HG03103 (cell line): ENCODE data around the gene HCN3.
A peak's percentile ranks its signal among the peaks of the same experiment; 100 is the strongest.
"Not testable (repeated sequence)": the region's sequence is repeated elsewhere in the genome, so short reads cannot be mapped to it uniquely, and the experiment has no call there.

Experiments used
- ATAC-seq: cut with Tn5 transposase; IDR thresholded peaks from one replicate; pipeline ENCODE4 v1.9.1; 2021; ENCODE audit warnings: low read depth; ENCODE audit not compliant: unreplicated experiment

The HCN3 gene

DNA sequence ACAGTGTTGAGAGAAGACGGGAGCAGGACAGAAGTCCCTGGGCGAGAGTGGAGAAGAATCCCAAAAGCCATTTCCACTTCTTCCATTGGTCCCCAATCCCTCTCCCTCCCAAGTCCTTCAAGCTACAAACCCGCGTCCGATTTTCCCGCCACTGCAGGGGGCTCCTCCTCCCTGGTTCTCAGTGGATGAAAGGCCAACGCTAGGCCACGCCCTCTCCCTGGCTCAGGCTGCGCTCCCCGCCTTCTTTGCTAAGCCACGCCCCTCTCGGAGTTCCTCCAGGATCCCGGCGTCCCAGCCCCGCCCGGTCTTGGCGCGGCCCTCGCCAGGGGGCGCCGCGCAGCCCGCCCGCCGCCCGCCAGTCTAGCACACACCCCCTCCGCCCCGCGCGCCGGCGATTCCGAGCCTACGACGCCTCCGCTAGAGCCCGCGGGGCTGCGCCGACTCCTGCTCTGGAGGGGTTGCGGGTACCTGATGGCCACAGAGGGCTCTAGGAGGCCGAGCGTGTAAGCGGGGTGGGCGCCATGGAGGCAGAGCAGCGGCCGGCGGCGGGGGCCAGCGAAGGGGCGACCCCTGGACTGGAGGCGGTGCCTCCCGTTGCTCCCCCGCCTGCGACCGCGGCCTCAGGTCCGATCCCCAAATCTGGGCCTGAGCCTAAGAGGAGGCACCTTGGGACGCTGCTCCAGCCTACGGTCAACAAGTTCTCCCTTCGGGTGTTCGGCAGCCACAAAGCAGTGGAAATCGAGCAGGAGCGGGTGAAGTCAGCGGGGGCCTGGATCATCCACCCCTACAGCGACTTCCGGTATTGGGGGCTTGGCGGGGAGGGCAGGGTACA lies at the start of gene HCN3:
Gene HCN3, plus strand, starts transcription at position 394 of the 832 bp plus-strand sequence. Its CDS starts 128 bp downstream, at position 522.
- ATAC-seq: peak; percentile 46

GRCh38 chr1:155228096-155228427 lies 49.2 kb upstream of the HCN3 start:
- ATAC-seq: no peak

DNA sequence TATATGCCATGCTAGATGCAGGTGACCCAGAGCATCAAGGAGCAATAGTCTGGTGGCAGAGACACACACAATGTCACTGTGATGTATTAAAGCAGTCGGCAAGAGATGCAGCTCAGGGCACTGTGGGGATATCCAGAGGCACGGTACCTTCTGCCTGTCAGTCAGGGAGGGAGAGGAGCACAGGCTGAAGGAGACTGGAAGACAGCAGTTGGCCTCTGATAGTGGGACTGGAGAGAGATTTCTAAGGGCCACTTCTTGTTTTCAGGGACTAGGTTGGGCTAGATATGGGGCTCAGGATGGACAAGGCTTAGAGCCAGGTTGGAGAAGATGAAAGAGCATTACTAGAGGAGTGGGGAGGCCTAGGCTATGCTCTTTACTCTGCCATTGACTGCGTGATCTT lies 46.0 kb upstream of the HCN3 start:
- ATAC-seq: not testable (repeated sequence)

DNA sequence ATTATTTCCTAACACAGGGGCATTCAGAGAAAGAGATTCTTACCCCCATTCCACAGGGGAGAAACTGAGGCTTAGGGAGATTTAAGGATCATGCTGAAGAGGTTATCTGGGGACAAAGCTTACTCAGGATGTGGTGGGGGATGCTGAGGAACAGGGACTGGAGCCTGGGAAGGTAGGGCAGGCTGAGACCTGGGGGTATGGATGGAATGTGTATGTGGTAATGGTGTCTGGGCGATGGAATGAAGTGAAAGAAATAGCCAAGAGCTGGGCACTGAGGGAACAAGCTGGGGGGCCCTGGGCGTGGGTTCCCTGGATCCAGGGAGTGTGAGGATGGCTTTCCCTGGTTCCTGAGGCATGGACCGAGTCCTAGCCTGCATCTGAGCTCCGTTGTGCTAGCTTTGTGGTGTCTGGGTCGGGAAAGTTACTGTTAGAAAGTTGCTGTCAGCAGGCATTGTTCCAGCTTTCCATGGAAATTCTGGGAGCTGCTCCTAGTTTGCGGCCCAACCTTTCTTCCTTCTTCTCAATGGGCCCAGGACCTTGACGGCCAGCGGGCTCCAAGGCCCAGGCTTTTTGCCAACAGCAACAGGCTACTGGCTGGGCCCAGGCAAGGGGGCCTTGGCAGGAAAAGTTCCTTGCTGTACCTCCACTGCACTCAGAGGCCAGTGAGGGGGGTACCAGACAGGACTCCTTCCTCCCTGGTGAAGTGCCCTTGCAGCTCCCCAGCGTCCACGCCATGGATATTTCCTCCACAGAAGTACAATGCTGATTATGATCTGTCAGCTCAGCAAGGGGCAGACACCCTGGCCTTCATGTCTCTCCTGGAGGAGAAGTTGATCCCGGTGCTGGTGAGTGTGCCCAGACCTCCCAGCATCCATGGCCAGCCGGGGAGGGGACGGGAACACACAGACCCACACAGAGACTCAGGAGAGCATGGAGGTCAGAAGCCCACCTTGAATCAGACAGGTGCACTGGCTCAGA lies 45.0 kb upstream of the HCN3 start:
- ATAC-seq: not testable (repeated sequence)

DNA sequence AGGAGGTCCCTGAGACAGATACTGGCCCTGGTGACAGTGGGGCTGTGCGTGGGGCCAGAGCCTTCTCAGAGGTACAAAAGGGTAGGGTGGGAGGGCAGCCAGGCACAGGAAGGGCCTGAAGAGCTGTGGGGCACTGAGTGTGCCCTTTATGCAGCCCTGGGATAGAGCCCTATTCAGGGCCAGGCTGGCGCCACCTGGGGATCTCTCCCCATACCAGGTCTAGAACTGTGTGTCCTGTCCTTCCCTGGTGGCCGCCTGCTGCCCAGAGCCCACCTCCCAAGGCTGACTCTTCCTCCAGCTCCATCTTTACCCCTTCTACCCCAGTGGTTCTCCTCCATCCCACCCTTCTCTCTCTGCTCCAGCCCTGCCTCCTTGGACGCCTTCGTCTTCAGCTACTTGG lies 43.8 kb upstream of the HCN3 start:
- ATAC-seq: not testable (repeated sequence)

DNA sequence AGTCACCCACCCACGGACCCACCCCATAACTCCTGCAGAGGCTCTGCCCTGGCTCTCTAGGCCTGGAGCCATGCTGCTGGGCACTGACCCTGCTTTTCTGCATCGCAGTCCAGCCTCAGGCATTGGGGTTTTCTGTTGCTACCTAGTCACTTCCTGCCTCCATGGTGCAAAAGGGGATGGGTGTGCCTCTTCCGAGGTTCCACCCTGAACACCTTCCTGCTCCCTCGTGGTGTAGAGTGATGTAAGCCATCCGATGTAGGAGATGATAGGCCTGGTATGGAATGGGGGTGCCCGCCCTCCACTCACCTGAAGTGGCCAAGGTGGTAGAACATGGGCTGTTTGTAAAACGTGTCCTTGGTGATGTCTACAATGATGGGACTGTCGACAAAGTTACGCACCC lies 41.9 kb upstream of the HCN3 start:
- ATAC-seq: not testable (repeated sequence)

DNA sequence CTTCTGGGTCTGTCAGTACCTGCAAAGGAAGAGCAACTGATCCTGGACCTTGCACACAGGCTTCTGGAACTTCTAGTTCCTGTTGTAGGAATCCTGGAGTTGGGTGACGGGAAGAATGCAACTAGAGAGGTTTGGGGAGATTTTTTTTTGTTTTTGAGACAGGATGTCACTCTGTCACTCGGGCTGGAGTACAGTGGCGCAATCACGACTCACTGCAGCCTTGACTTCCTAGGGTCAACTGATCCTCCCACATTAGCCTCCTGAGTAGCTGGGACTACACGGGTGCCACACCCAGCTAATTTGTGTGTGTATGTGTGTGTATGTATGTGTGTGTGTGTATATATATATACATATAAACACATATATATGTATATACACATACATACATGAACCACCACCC lies 40.8 kb upstream of the HCN3 start:
- no peak for ATAC-seq

GRCh38 chr1:155241069-155241679 lies 36.1 kb upstream of the HCN3 start:
- ATAC-seq: no peak

DNA sequence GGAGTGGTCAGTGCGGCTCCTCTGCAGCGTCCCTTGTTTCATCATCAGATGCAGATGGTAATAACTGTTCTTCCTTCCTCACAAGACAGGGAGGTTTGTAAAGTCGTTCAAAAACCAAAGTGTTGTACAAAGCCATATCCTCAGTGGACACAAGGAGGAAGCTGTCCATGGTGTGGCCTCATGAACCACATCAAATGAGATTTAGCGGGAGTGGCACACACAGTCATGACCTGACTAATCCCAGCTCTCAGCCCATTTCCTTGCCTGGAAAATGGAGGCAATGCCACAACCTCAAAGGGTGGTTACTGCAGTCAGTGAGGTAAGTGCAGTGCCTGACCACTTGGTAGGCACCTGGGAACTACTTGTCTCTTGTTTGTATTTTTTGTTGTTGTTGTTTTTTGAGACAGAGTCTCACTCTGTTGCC lies 35.4 kb upstream of the HCN3 start:
- ATAC-seq: no peak

- no peak for ATAC-seq
These were observed 34.4 kb upstream of the HCN3 start for GRCh38 chr1:155242805-155243358.

DNA sequence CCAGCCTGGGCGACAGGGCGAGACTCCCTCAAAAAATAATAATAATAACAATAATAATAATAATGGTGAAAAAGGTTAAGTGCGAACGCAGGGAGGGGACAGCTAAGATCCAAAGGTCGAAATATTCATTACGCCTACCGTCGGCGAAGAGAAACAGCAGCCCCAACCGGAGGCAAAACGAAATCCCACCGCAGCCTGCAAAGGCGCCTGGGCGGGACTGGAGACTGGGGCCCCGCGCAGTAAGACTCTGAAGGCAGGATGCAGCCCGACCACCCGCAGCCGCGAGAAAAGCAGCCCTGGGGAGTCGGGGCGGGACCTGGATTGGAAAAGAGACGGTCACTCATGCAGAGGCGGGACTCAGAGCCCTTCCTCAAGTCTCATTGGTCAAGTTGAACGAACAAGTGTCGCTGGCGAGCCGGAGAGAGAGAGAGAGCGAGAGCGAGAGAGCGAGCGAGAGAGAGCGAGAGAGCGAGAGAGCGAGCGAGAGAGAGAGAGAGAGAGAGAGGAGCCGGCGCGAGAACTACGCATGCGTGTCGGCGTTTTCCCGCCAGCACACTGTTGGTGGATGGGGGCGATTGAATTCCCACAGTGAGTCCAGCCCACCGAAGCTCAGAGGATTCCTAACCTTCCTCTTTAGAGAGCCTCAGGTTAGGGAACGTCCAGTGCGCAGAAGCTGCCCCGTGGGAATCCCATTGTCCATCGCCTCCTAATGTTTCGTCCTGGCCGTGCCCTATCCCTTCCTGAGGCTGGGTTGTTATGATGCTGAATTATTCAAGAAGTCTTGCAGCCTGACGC lies 32.7 kb upstream of the HCN3 start:
- ATAC-seq: peak; percentile 73

DNA sequence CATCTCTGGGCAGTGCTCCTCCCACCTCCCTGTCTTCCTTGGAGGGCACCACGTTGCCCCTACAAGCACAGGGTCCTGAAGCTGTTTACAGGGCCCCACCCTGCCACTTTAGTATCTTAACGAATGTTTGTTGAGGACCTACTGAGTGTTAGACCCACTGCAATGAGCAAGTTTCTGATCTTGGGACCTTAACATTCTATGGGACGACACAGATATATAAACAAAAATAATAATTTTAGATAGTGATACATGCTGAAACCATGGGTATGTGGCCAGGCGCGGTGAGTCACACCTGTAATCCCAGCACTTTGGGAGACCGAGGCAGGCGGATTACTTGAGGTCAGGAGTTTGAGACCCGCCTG lies 32.1 kb upstream of the HCN3 start:
- ATAC-seq: no peak

DNA sequence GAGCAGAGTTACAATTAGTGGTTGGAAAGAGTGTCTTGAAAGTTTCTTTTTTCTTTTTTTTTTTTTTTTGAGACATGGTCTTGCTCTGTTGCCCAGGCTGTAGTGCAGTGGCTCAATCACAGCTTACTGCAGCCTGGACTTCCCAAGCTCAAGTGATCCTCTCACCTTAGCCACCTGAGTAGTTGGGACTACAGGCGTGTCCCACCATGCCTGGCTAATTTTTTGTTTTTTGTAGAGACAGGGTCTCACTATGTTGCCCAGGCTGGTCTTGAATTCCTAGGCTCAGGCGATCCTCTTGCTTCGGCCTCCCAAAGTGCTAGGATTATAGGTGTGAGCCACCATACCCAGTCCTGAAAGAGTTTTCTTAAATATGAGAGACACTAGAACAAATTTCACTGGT lies 30.5 kb upstream of the HCN3 start:
- not testable (repeated sequence) for ATAC-seq

GRCh38 chr1:155247667-155248553 lies 29.4 kb upstream of the HCN3 start:
- ATAC-seq: no peak

- peak; percentile 11 for ATAC-seq
These were observed 27.0 kb upstream of the HCN3 start for GRCh38 chr1:155250246-155250632.

GRCh38 chr1:155250633-155251449 lies 26.4 kb upstream of the HCN3 start:
- peak; percentile 80 for ATAC-seq

DNA sequence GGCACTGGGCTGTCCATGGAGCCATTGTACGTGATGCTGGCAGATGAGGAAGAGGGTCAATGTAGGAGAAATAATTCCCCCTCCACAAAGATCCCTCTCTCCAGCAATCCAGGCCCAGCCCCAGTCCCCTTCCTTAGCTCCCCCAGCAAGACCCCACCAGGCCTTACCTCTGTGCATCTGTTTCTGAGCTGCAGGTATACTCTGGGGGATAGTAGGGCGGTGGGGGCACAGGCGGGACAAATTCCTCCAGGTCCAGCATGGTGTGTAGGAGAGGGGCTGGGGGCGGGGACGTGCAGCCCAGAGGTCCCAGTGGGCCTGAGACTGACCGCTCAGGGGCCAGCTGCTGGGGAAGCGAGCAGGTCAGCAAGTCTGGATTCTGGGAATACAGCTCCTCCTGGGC lies 25.7 kb upstream of the HCN3 start:
- no peak for ATAC-seq

DNA sequence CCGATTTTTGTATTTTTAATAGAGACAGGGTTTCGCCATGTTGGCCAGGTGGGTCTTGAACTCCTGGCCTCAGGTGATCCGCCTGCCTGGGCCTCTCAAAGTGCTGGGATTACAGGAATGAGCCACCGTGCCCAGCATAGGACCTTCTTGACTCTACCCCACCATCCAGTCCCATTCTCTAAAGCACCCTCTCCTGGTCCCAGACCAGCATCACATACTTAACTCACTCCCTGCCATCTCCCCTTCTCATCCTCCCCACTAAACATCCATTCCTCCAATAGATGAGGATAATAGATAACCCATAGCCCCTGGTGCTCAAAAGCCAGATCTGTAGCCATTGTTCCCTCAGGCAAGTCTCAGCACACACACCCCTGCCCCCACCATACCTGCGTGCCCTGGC lies 24.1 kb upstream of the HCN3 start:
- no peak for ATAC-seq
